HG02571 (cell line): ENCODE results near the gene TMEM219.
"Not testable (repeated sequence)": the region's sequence is repeated elsewhere in the genome, so short reads cannot be mapped to it uniquely, and the experiment has no call there.

Experiments
- ATAC-seq: cut with Tn5 transposase; IDR thresholded peaks from one replicate; pipeline ENCODE4 v1.9.1; 2021; ENCODE audit warnings: mild to moderate bottlenecking, moderate library complexity; ENCODE audit not compliant: unreplicated experiment

The TMEM219 gene

DNA sequence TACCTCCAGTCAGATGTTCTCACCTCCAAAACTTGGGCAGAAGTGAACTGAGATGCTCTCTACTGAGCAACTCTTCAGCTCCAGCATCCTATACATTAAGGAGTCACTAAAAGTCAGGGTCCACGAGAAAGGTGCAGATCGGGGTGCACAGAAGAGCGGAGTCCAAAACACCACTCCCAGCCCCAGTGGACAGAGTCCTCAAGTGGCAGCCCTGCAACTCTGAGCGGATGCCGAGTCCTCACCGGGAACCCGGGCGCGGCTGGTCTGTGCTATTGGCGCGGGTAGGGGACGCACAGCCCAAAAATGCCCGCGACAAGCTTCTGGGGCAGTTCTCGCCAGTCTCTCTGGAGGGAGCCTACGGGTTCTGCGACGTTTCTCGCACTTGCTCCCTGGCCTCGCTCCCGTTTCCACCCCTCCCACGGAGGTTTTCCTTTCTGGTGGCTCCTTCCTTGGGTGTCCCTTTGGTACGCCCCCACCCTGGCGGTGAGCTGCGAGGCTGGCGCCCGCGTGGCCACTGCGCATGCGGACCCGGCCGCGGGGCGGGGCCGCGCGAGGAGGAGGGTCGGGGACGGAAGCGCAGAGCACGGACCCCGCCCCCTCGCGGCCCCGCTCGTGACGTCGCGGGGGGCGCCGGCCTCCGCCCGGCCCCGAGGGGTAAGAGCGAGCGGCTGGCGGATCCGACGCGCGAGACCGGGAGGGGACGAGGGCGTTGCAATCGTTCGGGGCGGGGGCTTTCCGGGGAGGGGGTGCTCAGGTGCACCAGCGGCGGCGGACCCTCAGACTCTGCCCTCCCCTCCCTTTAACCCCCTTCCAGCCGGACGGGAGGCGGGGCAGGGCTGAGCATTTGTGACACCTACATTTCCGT, at the start of gene TMEM219:
Gene TMEM219, plus strand, starts transcription at position 601 of the 865 bp plus-strand sequence. CDS start 1,065 bp downstream, outside the sequence.
- peak; percentile 84 for ATAC-seq

DNA sequence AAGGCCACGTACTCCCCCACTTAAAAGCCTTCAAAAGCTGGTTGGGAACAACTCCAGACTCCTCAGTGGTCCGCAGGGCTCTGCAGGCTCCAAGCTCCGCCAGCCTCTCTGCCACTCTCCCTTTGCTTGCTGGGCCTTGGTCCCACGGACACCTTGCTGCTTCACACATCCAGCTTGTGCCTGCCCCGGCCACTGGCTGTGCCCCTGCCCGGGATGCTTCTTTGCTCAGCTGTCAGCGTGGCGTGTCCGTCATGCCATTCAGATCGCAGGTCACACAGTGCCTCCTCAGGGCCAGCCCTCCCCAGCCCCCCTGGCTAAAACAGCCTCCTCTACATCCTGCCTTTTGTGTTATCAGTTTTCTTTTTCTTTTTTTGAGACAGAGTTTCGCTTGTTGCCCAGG, 49.8 kb upstream of the TMEM219 start:
- ATAC-seq, result no peak

DNA sequence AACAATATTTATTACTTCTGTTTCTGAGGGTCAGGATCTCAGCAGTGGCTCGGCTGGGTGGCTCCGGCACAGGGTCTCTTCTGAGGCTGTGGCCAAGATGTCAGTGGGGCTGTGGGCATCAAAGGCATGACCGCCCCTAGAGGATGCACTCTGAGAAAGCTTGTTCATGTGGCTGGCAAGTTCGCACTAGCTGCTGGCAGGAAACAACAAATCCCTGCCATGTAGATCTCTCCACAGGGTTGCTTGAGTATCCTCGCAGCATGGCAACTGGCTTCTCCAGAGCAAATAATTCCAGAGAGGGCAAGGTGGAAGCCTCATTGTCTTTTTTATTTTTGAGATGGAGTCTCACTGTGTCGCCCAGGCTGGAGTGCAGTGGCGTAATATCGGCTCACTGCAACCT, 48.4 kb upstream of the TMEM219 start:
- ATAC-seq, result no peak

GRCh38 chr16:29915590-29916247, 46.2 kb upstream of the TMEM219 start:
- no peak for ATAC-seq

- no peak for ATAC-seq
Measured at GRCh38 chr16:29916979-29917378, 44.9 kb upstream of the TMEM219 start.

DNA sequence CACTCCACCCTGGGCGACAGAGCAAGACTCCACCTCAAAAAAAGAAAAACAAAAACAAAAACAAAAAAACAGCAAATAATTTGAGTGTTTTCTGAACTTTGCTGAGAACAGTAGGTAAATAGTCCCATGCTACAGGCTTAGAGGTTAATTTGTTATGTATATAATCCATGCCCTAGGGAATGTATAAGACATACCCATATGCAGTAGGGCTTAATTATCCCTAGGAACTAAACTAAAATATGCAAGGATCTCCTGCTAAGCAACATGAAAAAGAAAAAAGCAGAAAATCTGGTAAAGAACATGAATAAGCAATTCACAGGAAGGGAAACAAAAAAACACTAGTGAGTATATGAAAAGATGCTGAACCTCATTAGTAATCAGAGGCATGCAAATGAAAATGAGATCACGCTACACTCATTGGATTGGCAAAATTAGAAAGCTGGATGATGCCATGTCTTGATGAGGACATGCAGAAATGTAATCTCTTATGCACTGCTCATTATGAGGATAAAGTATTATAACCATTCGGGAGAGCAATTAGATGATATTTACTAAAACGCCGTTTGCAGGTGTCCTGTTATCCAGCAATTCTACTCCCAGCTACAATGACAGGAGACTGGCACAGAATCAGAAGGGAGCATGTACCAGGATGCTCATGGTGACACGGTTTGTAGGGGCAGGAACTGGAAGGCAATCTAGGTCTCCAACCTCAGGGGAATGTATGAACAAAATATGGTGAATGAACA, 41.4 kb upstream of the TMEM219 start:
- ATAC-seq, result no peak

- no peak for ATAC-seq
Measured at GRCh38 chr16:29921034-29921385, 40.9 kb upstream of the TMEM219 start.

DNA sequence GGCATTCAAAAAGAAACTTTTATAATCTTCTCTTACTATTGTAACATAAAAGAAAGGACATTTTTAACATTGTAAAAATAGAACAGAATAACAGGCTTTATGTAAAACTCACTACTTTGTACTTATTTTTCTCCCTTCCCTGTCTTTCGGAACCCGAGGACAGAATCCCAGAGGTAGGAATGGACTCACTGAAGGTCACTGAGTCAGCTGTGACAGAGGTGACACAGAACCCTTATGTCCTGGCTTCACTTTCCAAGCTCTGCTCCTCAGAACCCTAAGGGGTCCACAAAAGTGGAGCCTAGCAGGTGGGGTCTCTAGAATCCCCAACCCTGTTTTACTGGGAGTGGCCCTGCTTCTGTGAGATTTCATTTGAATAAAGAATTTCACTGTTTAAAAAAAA, 39.6 kb upstream of the TMEM219 start:
- ATAC-seq, result no peak

DNA sequence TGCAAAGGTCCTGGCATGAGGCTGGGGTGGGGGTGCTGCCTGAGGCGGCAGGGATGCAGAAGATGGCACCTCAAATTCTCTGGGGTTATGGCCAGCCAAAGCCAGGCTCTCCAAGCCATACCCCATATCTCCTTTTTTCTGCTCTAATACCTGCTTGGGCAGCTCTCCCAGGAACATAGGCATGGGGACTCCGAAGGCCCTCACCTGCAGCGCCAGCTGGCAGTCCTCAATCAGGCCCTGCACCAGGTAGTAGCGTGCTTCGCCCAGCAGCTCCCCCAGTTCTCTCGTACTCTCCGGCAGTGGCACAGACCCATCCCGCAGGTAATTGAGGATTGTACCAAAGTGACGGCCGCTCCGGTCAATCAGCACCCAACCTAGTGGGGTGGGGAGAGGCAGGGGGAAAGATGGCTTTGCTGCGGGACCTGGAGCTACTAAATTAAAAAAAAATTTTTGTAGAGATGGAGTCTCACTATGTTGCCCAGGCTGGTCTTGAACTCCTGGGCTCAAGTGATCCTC, 38.8 kb upstream of the TMEM219 start:
- no peak for ATAC-seq

GRCh38 chr16:29925105-29925756, 36.6 kb upstream of the TMEM219 start:
- ATAC-seq, result no peak

DNA sequence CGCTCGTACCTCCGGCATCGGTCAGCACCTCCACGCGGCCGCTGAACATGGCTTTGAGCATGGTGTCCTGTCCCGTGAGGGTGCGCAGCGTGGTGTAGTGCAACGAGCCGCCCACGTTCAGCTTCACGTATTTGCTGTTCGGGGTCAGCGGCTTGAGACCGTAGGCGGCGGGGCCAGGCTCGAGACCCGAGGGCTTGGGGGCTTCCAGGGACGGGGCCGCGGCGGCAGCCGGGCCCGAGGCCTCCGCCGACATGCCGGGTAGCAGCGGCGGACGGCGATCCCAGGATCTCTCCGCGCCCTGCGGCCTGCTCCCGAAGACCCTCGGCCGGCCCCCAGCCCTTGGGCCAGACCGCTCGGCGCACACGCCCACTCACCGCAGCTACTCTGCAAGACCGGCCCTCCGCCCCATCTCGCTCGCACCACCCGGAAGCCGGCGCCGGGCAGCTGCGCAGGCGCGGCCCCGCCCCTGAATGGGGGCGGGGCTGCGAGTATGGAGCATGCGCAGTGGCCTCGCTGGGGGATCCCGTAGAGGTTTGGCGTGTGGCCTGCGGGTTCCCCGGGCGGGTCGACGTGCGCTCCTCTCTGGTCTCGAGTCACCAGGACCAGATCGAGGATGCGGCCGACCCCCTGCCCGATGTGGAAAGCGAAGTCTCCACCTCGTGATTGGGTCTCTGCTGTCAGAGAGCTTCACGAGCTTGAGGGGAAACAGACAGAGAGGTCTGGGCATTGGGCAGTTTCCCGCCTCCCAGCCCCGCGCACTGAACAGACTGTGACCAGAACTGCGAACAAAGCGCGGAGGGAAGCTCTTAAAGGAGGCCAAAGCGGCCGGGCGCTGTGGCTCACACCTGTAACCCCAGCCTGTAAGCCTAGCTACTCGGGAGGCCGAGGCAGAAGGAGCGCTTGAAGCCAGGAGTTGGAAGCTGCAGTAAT, 35.8 kb upstream of the TMEM219 start, which contains the start of gene KCTD13:
Gene KCTD13, minus strand, starts transcription at position 446 of the 930 bp plus-strand sequence. Its CDS starts 193 bp downstream, at position 253.
- ATAC-seq, result peak; percentile 86

DNA sequence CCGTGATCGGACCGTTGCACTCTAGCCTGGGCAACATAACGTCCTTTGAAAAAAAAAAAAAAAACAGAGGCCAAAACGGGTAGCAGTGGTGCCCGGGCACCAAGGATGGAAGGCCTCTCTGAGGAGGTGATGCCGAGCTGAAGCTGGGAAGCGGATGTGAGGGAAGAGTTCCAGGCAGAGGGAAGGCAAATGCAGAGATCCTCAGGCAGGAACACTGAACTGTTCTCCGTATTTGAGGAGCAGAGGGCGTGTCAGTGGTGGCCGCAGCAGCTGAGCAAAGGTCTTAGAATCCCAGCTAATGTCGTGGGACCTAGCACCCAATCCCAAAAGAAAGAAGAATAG, 35.2 kb upstream of the TMEM219 start:
- no peak for ATAC-seq

GRCh38 chr16:29927070-29927905, 34.6 kb upstream of the TMEM219 start:
- no peak for ATAC-seq

DNA sequence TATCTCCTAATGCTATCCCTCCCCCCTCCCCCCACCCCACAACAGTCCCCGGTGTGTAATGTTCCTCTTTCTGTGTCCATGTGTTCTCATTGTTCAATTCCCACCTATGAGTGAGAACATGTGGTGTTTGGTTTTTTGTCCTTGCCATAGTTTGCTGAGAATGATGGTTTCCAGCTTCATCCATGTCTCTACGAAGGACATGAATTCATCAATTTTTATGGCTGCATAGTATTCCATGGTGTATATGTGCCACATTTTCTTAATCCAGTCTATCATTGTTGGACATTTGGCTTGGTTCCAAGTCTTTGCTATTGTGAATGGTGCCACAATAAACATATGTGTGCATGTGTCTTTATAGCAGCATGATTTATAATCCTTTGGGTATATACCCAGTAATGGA, 30.1 kb upstream of the TMEM219 start:
- ATAC-seq, result not testable (repeated sequence)

DNA sequence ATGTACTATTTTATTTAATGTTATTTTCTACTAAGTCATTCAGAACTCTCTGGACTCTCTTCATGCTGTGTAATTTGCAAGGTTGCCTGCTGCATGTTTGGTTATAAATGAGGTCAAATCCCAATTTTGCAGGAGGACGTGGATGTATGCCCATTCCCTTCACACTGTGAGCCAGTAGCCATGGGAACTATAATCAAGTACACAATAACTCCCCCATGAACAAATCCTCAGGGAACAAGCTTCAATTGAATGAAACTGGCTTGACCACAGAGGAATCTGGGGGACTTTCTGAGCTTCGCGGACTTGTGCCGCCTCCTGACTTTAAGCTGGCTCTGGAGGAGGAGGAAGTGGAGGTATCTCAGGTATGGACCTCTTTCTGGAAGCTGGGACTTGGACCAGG, 21.2 kb upstream of the TMEM219 start:
- ATAC-seq, result no peak

DNA sequence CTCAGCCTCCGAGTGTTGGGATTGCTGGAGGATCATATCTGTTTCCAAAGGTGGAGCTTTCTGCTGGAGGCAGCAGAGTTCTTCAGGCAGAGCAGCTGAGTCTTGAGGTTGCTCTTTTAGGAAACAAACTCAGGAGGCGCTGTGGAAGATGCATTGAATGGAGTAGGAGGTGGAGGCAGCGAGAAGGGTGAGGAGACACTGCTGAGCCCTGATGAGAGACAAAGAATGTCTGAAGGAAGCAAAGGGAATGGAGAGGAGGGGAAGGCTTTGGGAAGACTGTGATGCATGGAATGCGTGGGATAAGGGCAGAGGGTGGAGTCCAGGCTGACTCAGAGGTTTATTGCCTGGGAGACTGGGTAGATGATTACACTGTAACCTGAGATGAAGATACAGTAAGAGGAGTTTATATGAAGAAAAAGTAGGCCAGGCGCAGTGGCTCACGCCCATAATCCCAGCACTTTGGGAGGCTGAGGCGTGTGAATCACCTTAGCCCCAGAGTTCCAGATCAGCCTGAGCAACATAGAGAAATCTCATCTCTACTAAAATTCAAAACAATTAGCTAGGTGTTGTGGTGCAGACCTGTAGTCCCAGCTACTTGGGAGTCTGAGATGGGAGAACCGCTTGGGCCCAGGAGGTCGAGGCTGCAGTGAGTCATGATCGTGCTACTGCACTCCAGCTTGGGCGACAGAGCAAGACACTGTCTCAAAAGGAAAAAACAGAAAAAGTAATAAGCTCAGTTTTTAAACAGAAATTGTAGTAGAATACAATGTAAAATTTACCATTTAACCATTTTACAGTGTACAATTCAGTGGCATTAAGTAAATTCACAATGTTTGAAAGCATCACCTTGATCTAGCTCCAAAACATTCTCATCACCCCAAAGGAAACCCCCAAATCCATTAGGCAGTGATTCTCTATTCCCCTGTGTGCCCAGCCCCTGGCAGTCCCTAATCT, 17.8 kb upstream of the TMEM219 start:
- no peak for ATAC-seq

DNA sequence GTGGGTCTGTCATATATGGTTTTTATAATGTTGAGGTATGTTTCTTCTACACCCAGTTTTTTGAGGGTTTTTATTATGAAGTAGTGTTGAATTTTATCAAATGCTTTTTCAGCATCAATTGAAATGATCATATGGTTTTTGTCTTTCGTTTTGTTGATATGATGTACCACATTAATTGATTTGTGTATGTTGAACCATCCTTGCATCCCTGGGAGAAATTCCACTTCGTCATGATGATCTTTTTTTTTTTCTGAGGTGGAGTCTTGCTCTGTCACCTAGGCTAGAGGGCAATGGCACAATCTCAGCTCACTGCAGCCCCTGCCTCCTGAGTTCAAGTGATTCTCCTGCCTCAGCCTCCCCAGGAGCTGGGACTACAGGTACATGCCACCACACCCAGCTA, 14.0 kb upstream of the TMEM219 start:
- ATAC-seq, result no peak
